ENCODE measurements around the gene AIP. TPM values are rescaled to one million over a fixed set of nuclear protein-coding genes. Genes with fewer than 3 reads are reported as not detected.
"Not testable (repeated sequence)": the region's sequence is repeated elsewhere in the genome, so short reads cannot be mapped to it uniquely, and the experiment has no call there.

Gene AIP
- total RNA-seq, 1 experiment from 2014 or later = 35.6 TPM

GRCh38 chr11:67477344-67478050 lies 5.3 kb upstream of the AIP start:
- not testable (repeated sequence) for H3K9me3 ChIP-seq (ENCODE audit: control insufficient read depth, low read depth, low read length); H2BK12ac ChIP-seq (ENCODE audit: insufficient read length, low read depth, low read length); H2BK120ac ChIP-seq (ENCODE audit: low read depth, low read length, poor library complexity, severe bottlenecking); H2AFZ ChIP-seq (ENCODE audit: low read length); H3K18ac ChIP-seq (ENCODE audit: insufficient read length, low read depth, low read length); H3K23ac ChIP-seq (ENCODE audit: insufficient read length, low read depth, low read length); H3T11ph ChIP-seq (ENCODE audit: low read length); H3K9ac ChIP-seq (ENCODE audit: extremely low read depth, insufficient read length, low read length); H3K4ac ChIP-seq (ENCODE audit: low read depth, low read length); H3K36me3 Mint-ChIP-seq (ENCODE audit: insufficient read depth in 1 of 3, low read depth in 3 of 3); H4K20me1 ChIP-seq (ENCODE audit: control insufficient read depth, insufficient read depth, insufficient read length); H3K79me2 ChIP-seq (ENCODE audit: insufficient read depth, low read length); H3K4me1 ChIP-seq (ENCODE audit: insufficient read depth, low read length); H2AK5ac ChIP-seq (ENCODE audit: insufficient read length, low read length); H4K91ac ChIP-seq (ENCODE audit: insufficient read length, low read depth, low read length); H3K27me3 ChIP-seq (ENCODE audit: insufficient read depth, low read length); H3K79me1 ChIP-seq (ENCODE audit: insufficient read depth, low read depth, low read length, poor library complexity, severe bottlenecking); H3K56ac ChIP-seq (ENCODE audit: insufficient read length, low read depth, low read length); DNase-seq; H3K4me1 Mint-ChIP-seq; H2BK15ac ChIP-seq (ENCODE audit: low read depth, low read length); H3K4me3 Mint-ChIP-seq; H2BK5ac ChIP-seq (ENCODE audit: insufficient read length, low read length); H4K8ac ChIP-seq (replicated peaks; ENCODE audit: insufficient read length, low read depth, low read length); H3K23me2 ChIP-seq (ENCODE audit: insufficient read length, low read depth, low read length, poor library complexity, severe bottlenecking); H2BK20ac ChIP-seq (ENCODE audit: low read depth, low read length, poor library complexity, severe bottlenecking); H3K4me2 ChIP-seq (ENCODE audit: insufficient read depth, insufficient read length, low read length); H4K5ac ChIP-seq (ENCODE audit: insufficient read length, low read depth, low read length); H3K14ac ChIP-seq (ENCODE audit: insufficient read depth, low read length); H3K27ac ChIP-seq (ENCODE audit: insufficient read length, low read depth, low read length); H3K9me3 Mint-ChIP-seq
- no CpG with 5 or more reads among the region's 16 CpGs for WGBS (ENCODE audit: extremely low coverage, insufficient read length, low lambda C conversion rate)
- H3K27ac Mint-ChIP-seq = 0 out of 7 replicates have a peak overlapping the region, but pooled peaks of 1 of the 3 experiments have one; percentile 44
- peaks cover 21% of the 10 kb centered on the region for H3K27me3 Mint-ChIP-seq (ENCODE audit: low read depth)

All from H9 (cell line).